GM19239 (cell line): ENCODE data around the gene PRTN3.

Experiments
- DNase-seq: peaks from one replicate; pipeline ENCODE4 v3.0.0; 2011; ENCODE audit warnings: low spot score; ENCODE audit not compliant: insufficient read length
- FAIRE-seq: peaks from 2 replicates; lab custom pipeline; 2011; peaks lifted over from hg19 to GRCh38; lab: Jason Lieb, UNC

Gene PRTN3

GRCh38 chr19:861141-861755 lies 20.4 kb downstream of the PRTN3 start:
- DNase-seq (no peak), FAIRE-seq (no peak)

- FAIRE-seq (peak; percentile 23), DNase-seq (peak; percentile 69)
Observed at GRCh38 chr19:861756-862580, 21.2 kb downstream of the PRTN3 start.

- DNase-seq = peak; percentile 87
- peak; percentile 84 for FAIRE-seq
Observed at GRCh38 chr19:862581-863314, 21.9 kb downstream of the PRTN3 start.

- DNase-seq (no peak), FAIRE-seq (no peak)
Observed at GRCh38 chr19:863315-863620, 22.5 kb downstream of the PRTN3 start.

- DNase-seq (no peak), FAIRE-seq (no peak)
Observed at GRCh38 chr19:866769-867300, 26.0 kb downstream of the PRTN3 start.

- no peak for FAIRE-seq
- no peak for DNase-seq
Observed at GRCh38 chr19:867301-867793, 26.5 kb downstream of the PRTN3 start.

GRCh38 chr19:867855-868457 lies 27.2 kb downstream of the PRTN3 start:
- DNase-seq (no peak), FAIRE-seq (no peak)

- FAIRE-seq = no peak
- DNase-seq = no peak
Observed at GRCh38 chr19:868458-869244, 27.9 kb downstream of the PRTN3 start.

- FAIRE-seq (no peak), DNase-seq (no peak)
Observed at GRCh38 chr19:869245-870177, 28.7 kb downstream of the PRTN3 start.

GRCh38 chr19:870314-870713 lies 29.5 kb downstream of the PRTN3 start:
- DNase-seq (no peak), FAIRE-seq (no peak)

GRCh38 chr19:870963-871401 lies 30.2 kb downstream of the PRTN3 start:
- no peak for DNase-seq
- no peak for FAIRE-seq

GRCh38 chr19:871446-872265 lies 30.9 kb downstream of the PRTN3 start:
- DNase-seq (no peak), FAIRE-seq (no peak)

GRCh38 chr19:872266-872951 lies 31.6 kb downstream of the PRTN3 start:
- FAIRE-seq (no peak), DNase-seq (peak; percentile 92)

- FAIRE-seq (peak; percentile 72), DNase-seq (peak; percentile 87)
Observed at GRCh38 chr19:873084-873483, 32.3 kb downstream of the PRTN3 start.

- no peak for FAIRE-seq
- no peak for DNase-seq
Observed at GRCh38 chr19:873561-874041, 32.8 kb downstream of the PRTN3 start.

- no peak for FAIRE-seq
- DNase-seq = no peak
Observed at GRCh38 chr19:875265-875879, 34.6 kb downstream of the PRTN3 start.

GRCh38 chr19:876089-876488 lies 35.3 kb downstream of the PRTN3 start:
- FAIRE-seq = no peak
- no peak for DNase-seq
